GM12878 (cell line): ENCODE results near the gene B9D1.

Source experiments
- CEBPB ChIP-seq, 2 experiments: fragments of 150-350 bp in 1 of 2; IDR thresholded peaks; 2 replicates each; pipeline ENCODE4 v1.6.1; 2012 to 2014; ENCODE audit warnings: low read depth in 2 of 2, low read length in 2 of 2, borderline replicate concordance in 1 of 2, inconsistent platforms in 1 of 2
- EZH2 ChIP-seq: IDR thresholded peaks from 2 replicates; pipeline ENCODE4 v1.6.1; 2012; ENCODE audit warnings: low read depth, mild to moderate bottlenecking, control low read depth, inconsistent platforms, low read length, borderline replicate concordance; ENCODE audit not compliant: control insufficient read depth
- NFYA ChIP-seq: IDR thresholded peaks from 2 replicates; pipeline ENCODE4 v1.6.1; 2011; ENCODE audit warnings: low read depth, mild to moderate bottlenecking, low read length, improper control_type of control experiment, borderline replicate concordance
- POLR2A ChIP-seq: IDR thresholded peaks from 2 replicates; pipeline ENCODE4 v1.6.1; 2011; ENCODE audit warnings: low read depth, mild to moderate bottlenecking, low read length
- POLR2AphosphoS2 ChIP-seq: IDR thresholded peaks from 2 replicates; pipeline ENCODE4 v1.6.1; 2011; ENCODE audit warnings: low read depth, mild to moderate bottlenecking, low read length, improper control_type of control experiment, moderate library complexity
- SREBF2 ChIP-seq: IDR thresholded peaks from 2 replicates; pipeline ENCODE4 v1.6.1; 2012; ENCODE audit warnings: mild to moderate bottlenecking, low read length
- SRF ChIP-seq, 2 experiments: IDR thresholded peaks; 2 replicates each; pipeline ENCODE4 v1.6.1; 2011; ENCODE audit warnings: low read depth in 2 of 2, low read length in 2 of 2, mild to moderate bottlenecking in 1 of 2, moderate library complexity in 1 of 2
- TBL1XR1 ChIP-seq: IDR thresholded peaks from 2 replicates; pipeline ENCODE4 v1.6.1; 2012; ENCODE audit warnings: low read depth, low read length, improper control_type of control experiment
- TF ChIP-seq, protein P1 (sequence below): fragments of 450-650 bp; IDR thresholded peaks from 2 replicates; pipeline ENCODE4 v1.6.1; 2017; ENCODE audit warnings: mild to moderate bottlenecking

DNA sequence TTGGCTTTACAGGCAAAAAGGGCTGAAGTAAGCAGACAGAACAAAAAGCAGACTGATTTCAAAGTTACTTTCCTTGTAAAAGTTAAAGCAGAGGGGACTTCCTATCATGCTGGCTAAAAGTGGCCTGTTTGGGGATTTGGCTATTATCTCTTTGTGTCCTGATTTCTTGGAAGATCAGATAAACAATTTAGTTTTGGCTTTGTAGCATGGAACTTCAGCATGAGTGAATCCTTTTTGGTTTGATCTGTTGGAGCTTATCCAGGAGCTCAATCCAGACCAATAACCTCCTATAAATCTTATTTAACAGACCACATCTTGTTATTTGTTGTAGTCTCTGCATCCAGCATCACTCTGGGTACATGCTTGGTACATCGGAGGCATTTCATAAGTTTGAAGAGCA, 39.6 kb upstream of the B9D1 start:
- TF ChIP-seq, protein P1, sequence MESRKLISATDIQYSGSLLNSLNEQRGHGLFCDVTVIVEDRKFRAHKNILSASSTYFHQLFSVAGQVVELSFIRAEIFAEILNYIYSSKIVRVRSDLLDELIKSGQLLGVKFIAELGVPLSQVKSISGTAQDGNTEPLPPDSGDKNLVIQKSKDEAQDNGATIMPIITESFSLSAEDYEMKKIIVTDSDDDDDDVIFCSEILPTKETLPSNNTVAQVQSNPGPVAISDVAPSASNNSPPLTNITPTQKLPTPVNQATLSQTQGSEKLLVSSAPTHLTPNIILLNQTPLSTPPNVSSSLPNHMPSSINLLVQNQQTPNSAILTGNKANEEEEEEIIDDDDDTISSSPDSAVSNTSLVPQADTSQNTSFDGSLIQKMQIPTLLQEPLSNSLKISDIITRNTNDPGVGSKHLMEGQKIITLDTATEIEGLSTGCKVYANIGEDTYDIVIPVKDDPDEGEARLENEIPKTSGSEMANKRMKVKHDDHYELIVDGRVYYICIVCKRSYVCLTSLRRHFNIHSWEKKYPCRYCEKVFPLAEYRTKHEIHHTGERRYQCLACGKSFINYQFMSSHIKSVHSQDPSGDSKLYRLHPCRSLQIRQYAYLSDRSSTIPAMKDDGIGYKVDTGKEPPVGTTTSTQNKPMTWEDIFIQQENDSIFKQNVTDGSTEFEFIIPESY = no peak
- TF ChIP-seq EZH2 (no peak), POLR2AphosphoS2 (no peak), NFYA (no peak), SRF (IDR thresholded peaks at IDR 0.05; ENCODE audit: low read depth in 2 of 2, low read length in 2 of 2) (no peak), POLR2A (no peak), CEBPB (IDR thresholded peaks at IDR 0.05; ENCODE audit: borderline replicate concordance in 1 of 2, low read depth in 2 of 2, low read length in 2 of 2) (no peak), TBL1XR1 (no peak), SREBF2 (no peak)
